Caki2 (cell line): ENCODE measurements around the gene TAF3. TPM values are rescaled to one million over a fixed set of nuclear protein-coding genes. Genes with fewer than 3 reads are reported as not detected.
A peak's percentile ranks its signal among the peaks of the same experiment; 100 is the strongest.

Source experiments
- DNase-seq: peaks from one replicate; pipeline ENCODE4 v3.0.0-alpha.2; 2015; ENCODE audit warnings: low read depth
- in situ Hi-C: cut with HindIII; loops from 2 replicates; pipeline ENCODE4 v1.10.0; 2016; ENCODE audit warnings: low sequenced_read_pairs, low pct_unique_long_range_greater_than_20kb, mixed read lengths
- total RNA-seq: library from RNA; depleted of rRNA; stranded (reverse); fragments of >200 nt; shearing (Covaris generic); gene quantifications from 2 replicates; pipeline ENCODE4 v1.2.3, GENCODE V29; 2014; ENCODE audit warnings: low replicate concordance

Gene TAF3
- total RNA-seq, 1 experiment from 2014 or later = 1.0 TPM

GRCh38 chr10:8056378-8056777 is 238.1 kb downstream of the TAF3 start:
- in situ Hi-C loops = no loop called here
- DNase-seq = no peak

- no peak for DNase-seq
- in situ Hi-C loops = no loop called here
Observed at GRCh38 chr10:8056871-8057331, 238.6 kb downstream of the TAF3 start.

DNA sequence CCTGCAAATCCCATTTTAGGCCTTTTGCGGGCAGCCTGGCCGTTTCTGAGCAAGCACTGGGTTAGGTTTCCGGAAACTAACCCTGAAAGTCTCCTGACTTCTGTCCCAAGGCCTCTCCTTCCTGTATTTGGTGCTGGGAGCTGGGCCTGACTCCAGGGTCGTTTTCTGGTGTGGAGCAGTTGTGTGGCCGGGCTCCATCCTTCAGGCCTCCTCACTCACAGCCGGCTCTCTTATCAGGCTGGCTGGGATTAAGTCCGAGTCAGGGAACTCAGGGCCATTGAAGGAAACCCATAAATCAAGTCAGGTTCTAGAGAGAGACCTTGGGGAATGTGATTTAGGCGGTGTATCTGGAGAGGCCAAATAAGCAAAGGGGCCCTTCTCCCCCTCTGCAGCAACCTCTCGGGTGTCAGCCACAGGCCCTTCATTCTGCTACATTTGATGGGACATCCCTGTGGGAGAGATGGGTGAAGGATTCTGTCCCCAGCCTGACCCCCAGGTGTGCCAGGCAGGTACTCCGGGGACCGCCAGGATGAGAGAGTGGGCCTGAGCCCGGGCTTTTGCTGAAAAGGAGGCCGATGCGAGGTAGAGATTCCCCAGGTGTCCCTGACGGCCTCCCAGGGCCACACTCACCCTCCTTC is 239.4 kb downstream of the TAF3 start:
- DNase-seq = no peak
- in situ Hi-C loops = no loop called here

DNA sequence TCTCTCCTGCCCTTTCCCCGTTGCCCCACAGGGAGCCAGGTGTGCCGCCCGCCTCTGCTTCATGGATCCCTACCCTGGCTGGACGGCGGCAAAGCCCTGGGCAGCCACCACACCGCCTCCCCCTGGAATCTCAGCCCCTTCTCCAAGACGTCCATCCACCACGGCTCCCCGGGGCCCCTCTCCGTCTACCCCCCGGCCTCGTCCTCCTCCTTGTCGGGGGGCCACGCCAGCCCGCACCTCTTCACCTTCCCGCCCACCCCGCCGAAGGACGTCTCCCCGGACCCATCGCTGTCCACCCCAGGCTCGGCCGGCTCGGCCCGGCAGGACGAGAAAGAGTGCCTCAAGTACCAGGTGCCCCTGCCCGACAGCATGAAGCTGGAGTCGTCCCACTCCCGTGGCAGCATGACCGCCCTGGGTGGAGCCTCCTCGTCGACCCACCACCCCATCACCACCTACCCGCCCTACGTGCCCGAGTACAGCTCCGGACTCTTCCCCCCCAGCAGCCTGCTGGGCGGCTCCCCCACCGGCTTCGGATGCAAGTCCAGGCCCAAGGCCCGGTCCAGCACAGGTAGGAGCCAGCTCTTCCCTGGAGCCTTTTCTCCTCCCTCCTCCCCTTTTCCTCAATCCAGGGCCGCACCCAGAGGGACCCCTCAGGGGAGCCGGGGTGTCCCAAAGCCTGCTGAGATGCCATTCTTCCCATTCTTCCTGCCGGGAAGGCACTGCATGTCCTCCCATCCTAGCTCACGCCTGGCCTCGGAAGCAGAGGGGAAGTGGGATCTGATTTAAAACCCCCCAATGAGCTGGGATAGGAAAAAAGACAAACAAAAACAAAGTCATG is 240.2 kb downstream of the TAF3 start:
- in situ Hi-C loops = no loop called here

DNA sequence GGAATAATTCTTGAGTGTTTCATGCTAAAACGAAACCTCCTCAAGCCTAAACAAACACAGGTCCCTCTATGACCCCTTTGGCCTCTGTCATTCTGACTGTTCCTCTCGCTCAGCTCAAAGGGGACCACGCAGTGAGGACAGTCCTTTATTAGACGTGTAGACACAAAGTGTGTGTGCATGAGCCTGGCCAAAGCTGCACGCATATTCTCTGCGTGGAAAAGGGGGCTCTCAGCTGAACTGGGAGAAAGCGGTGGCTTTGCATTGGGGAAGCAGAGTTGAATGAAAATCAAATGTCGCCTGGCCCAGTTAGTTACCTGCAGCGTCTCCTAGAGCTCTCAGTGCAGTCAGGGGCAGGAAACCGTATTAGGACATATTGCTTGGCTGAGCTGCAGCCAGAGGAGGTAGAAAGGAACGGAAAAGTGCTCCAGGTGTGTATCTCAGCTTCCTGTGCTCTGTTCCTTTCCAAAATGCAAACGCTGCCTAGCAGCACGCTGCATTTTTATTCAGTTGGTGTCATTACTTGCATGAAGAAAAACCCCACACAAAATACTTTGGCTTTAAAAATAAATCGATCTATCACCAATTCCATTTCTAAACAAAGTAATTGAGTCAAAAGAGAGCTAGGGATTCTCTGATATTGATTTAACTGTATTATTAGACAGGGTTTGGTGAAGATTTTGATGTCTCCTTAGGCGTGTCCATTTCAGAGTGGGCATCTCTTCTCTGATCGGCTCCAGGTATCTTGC is 241.1 kb downstream of the TAF3 start:
- DNase-seq = no peak
- in situ Hi-C loops = no loop called here

More for the DNA sequence above, 240.2 kb downstream of the TAF3 start:
- DNase-seq = no peak

- no peak for DNase-seq
- in situ Hi-C loops = no loop called here
Observed at GRCh38 chr10:8060010-8060703, 241.9 kb downstream of the TAF3 start.

GRCh38 chr10:8060704-8061121 is 242.4 kb downstream of the TAF3 start:
- no peak for DNase-seq
- in situ Hi-C loops = no loop called here

- in situ Hi-C loops = no loop called here
- no peak for DNase-seq
Observed at GRCh38 chr10:8061274-8062211, 243.2 kb downstream of the TAF3 start.

DNA sequence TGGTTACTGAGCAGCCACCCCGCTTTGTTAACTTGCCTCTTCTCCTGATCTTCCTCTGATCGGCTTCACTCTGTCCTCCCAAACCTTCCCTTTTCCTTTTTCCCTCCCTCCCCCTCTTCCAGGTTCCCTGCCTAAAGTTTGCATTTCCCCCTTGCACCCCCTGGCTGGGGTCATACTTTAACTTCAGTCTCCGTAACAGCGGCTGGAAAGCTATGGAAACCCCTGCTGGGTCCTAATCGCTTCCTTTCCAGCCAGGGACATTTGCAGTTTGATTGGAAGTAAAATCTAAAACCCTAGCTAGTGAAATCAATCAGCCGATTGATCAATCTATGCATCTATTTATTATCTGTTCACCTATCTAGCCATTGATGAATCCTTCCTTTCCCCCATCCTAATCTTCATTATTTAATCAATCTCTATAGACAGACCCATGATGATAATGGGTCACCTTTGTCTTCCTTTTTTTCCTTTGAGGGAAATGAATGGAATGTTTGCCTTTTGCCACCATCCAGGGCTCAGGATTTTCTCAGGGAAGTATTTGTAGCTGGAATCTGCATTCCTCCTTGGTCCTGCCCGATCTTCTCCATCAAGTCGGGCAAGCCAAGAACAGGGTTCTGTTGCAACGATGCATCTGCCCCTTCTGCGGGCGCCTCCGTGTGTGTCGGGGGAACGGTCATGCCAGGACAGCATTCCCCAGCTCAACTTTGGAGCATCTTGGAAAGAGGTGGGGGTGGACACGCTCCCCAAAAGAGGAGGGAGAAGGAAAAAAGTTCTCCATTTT is 245.0 kb downstream of the TAF3 start:
- in situ Hi-C loops = no loop called here
- DNase-seq = no peak

GRCh38 chr10:8063935-8064334 is 245.6 kb downstream of the TAF3 start:
- in situ Hi-C loops = no loop called here
- no peak for DNase-seq

GRCh38 chr10:8064436-8064835 is 246.1 kb downstream of the TAF3 start:
- in situ Hi-C loops = no loop called here
- DNase-seq = no peak

- peak; percentile 75 for DNase-seq
- in situ Hi-C loops = no loop called here
Observed at GRCh38 chr10:8065651-8066050, 247.3 kb downstream of the TAF3 start.

DNA sequence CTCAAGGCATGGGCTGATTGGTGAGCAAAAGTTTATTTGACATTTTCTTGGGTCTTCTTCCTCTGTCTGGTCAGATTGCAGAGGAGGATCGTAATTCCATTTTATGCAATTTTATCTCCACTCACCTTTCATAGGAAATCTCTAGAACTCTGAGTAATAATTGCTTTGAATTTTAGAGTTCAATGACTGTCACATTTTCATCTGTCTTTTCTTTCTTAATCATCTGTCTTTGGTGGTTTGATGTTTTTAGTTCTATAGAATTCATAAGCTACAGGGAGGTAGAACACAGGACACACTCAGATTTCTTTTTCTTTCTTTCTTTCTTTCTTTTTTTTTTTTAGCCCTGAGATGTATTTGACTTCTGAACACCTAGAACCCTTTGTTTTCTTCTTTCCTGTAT is 247.8 kb downstream of the TAF3 start:
- no peak for DNase-seq
- in situ Hi-C loops = no loop called here
